Hematopoietic multipotent progenitor cell treated with erythropoietin and hydrocortisone succinate and interleukin-3 and kit ligand, for 4 days (in vitro differentiated cells): Measurements from ENCODE around the gene DEPP1.

Source experiments
- DNase-seq: peaks from one replicate; pipeline ENCODE4 v3.0.0-alpha.2; 2015

DEPP1 gene

DNA sequence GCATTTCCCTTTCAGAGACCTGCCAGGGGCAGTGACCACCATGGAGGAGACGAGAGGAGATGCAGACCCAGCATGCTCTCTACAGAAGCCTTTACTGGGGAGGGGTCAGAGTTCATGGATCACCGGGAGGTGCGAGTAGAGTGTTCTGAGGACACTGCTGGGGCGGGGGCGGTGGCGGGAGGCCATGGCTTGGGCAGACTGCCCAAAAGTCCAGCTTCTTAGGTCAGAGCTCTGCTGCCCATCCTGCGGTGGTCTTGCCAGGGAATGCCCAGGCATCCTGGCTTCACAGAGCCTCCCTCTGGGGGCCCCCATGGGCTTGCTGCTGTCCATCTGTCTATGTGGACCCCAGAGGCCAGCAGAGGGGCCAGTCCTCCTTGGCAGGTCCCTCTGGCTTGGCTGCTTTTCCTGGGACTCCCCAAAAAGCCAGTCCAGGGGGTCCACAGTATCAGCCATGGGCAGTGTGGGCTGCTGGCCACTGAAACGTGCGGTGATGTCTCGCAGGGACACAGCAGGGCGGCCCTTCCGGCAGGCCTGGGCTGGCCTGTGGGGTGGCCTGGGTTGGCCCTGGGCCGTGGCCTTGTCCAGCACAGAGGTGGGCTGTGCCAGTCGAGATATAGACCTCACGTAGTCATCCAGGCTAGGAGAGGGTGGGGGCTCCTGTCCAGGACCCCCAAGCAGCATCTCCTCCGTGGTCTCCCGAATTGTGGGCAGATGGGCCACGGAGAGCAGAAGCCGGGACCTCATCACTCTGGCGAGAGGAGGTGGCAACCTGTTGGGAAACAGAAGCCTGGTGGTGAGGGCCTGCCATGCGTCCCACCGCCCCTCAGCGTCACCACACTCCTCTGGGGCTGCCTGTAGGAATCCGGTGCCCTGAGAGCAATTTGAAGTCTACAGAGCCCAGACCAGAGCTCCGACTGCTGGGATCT is 1.1 kb downstream of the DEPP1 start:
- peak; percentile 30 for DNase-seq

DNA sequence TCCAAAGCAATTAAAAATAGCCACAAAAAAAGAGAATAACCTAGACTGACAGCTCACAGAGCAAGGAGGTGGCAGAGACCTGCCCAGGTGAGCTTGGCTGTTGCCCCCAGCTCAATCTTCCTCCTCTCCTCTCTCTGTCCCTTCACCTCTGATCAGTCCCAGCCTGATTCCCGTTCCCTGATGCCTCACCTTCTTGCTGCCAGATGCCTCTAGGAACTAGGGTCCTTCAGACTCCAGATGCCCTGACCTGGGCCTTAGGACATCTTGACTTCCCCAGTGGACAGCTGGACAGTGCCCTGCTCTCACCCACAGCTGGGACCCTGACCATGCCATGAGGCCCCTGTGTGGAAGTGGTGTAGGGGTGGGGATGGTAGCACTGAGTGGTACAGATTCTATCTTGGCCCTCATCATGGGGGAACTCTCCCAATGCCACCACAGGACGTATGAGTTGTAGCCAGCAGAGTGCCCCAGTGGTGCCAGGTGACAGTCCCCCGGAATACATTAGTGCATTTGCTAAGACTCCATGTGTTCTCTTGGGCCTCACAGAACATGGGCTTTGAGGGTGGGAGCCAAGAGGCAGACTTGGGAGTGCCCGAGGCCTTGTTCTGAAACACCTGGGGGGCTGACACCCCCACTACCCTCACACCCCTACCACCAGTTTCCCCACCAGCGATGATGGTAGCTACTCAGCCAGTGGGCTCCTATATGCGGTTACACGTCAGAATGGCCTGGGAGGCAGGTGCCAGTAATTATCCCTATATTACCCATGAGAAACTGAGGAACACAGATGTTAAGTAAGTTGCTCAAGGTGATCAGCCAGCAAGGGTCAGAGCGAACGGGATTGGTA is 2.0 kb downstream of the DEPP1 start:
- no peak for DNase-seq

DNA sequence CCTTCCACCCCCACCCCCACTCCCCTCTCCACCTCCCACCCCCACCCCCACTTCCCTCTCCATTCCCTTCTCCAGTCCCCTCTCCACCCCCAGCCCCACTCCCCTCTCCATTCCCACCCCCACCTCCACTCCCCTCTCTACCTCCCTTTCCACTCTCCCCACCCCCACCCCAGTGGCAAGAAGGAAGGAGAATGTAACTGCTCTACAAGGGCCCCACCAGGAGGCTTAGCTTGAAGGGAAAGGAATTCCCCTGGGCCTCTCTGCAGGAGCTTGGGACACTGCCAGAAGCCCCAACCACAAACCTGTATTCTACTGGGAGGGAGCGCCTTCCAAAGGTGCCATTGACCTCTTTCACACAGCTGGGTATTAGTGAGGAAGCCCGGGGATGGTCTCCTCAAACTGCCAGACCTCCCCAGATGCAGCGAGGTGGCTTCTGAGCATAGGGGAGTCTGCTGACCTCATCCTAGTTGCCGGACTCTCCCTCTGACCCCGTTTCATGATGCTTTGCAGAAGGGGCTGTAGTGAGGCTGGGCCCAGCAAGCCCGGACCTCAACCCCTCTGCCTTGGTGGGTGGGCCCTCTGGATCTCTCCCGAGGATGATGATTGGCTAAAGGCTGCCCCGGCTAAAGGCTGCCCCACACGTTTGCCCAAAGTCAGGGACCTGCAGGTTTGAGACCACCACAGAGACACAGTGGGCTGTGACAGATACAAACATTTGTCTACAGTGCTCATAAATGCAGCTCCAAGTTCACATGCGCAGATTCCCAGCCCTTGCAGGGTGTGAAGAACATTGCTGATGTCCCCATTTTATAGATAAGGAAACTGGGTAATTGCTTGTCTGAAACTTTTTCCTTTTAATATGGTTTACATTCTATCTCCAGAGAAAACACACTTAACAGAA is 2.9 kb downstream of the DEPP1 start:
- no peak for DNase-seq

DNA sequence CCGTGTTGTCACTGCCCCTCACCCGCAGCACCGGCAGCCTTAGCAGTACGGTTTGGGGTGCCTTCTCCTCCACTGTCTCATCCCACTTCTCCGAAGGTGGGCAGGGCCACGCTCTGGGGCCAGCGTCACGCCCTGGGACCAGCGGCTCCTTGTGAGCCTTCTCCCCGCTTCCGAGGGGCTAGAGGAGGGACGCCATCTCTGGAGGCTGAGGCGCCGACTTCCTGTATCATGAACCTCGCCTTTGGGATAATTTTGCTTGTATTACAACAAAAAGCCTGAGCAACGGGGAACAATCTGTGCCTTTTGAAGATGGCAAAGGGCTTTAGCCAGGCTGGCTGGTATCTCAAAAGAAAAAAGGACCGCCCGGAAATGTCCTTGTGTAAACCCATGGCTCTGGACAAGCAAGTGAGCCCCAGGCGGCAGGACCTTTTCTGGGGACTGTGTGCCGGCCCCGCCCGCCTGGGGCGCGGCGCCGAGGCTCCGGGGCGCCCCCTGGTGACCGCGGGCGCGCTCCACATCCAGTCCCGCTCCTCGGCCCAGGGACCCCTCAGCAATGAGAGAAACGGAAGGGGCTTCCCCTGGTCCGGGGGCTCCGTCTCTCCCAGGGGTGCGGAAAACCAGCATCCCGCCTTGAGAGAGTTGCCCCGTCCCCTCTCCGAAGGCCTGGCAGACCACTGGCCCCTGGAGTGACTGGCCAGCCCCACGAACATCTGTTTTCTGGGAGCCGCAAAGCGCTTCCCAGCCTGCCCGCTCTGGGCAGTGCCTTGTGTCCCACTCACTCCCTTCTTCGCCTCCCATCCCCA is 3.8 kb downstream of the DEPP1 start:
- DNase-seq, result peak; percentile 80

DNA sequence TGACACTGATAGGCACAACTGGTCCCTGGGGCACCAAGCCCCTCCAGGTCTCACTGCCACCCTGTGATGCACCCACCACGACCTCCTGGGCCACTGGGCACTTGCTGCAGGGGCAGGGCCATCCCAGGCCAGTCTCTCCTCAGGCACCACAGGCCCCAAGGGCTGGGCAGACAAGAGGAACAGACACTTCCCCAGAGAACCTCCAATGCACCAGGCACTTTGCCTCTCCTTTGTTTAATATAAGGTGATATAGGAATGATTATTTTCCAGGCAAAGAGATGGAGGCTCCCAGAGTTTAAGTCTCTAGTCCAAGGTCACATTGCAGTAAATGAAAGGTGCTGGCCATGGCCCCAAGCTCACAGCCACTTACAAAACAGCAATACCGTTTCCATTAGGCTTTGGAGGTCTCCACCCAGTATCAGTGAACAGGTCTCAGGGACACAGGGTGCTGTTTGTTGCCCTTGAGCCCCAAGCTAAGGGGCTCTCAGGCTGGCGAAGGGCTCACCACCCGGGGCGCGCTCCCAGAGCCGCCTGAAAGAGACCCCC is 4.5 kb downstream of the DEPP1 start:
- no peak for DNase-seq

DNA sequence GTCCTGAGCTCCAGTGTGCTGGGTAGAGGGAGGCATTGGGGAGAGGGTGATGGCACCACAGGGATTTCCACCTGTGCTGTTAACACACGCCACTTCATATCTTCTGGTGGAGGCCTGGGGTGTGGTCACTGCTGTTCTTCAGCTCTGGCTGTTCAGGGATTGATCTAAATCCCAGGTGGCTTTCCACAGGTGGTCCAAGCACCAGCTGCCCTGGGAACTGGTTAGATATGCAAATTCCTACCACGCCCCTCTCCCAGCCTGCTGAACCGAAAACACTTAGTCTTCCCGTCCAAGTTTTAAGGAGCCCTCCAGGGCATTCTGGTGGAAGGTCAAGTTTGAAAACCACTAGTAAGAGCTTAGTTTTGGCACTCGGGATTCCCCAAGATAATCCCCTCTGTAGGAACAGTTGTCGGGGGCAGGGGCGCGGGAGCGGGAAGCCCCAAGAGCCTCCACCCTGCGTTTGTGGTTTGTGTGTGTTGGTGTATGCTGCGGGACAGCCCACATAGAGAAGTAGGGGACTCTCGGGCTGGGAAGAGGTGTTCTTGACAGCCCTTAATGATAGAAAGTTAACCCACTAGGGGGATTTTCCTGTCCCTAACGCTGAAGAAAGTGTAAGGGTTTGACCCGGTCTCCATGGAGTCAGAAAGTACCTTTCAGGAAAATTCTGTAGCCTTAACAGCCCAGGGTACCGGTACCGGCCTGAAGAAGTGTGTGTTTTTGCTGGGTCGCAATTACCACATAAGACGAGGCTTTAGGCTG is 5.1 kb downstream of the DEPP1 start:
- DNase-seq, result no peak

DNA sequence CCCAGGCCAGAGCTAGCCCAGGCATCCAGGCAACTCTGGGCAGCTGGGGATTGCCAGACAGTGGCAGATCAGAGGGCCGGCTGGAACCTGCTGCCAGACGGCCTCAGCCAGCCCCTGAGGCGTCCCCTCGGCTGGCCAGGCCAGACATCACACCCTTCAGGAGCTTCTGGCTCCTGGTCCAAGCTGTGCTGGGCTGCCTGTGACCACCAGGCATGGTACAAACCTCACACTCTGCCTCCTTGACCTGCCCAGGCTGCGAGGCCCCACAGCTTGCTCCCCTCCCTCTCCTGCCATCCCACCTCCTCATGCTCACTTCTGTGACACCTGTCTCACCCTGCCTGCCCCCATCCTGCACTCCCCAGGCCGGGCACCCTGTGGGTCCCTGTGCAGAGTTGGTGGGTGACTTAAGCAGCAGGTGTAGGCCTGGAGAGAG is 5.7 kb downstream of the DEPP1 start:
- DNase-seq, result no peak

DNA sequence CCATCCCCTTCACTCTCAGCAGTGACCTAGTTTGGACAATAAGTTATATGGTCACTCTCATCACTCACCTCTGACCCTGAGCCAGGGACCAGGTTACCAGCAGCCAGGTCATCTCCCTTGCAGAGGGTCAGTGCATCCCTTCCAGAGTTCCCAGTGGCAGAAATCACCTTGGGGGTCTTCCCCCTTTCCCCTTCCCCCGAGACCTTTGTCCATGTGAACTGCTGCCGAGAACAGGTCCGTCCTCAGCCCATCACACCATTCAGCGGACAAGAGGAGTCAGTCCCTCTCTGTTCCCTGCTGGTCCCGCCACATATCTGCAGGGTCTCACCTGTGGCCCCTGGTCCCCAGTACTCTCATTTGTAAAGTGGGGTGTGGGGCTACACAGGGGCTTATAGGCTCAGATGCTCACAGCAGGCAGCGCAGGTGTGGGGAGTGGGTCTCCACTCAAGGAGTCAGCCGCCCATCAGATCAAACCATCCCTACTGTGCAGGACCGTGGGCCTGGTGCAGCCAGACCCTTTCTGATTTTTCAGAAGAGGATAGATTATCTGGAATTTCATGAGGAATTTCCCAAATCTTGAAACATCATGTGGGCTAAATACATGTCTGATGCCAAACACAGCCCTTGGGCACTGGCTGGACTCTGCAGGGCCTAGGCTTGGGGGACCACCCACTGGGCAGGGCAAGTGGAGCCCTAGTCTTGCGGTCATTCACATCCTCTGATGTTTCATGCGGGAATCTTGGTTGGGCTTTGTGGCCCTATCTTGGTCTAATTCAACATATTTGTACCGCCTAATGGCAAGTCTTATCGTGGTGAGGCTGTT is 6.5 kb downstream of the DEPP1 start:
- DNase-seq, result no peak

DNA sequence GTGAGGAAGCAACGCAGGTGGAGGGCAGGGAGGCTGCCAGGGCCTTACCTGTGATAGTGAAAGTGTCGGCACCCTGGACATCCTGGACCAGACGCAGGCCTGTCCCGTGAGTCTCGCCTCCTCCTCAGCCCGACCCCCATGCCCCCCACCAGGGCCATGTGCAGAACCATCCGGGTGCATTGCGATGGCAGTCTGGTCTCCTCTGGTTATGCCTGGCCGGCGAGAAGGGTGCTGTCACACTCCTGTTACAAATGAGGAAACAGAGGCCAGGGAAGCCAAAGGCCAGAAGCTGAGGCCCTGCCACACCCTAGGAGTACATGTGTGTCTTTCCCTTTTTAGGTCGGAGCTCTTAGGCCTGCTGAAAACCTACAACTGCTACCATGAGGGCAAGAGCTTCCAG is 7.2 kb downstream of the DEPP1 start:
- no peak for DNase-seq

DNA sequence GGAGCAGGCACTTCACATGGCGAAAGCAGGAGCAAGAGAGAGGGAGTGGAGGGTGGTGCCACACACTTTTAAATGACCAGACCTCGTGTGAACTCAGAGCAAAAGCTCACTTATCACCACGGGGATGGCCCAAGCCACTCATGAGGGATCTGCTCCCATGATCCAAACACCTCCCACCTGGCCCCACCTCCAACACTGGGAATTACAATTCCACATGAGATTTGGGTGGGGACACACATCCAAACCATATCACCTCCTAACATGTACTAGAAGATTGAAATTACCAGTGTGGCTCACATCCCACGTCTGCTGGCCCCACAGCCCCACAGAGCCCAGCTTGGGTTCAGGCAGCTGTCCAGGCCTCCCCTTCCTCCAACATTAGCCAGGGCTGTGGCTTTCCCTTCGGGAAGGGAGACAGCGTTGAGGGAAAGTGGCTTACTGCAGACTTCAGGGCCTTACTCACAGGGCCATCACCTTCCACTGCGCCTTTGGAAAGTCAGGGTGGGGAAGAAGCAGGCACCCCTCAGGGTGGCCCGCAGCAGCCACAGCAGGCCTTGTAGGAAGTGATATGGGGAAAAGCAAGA is 7.7 kb downstream of the DEPP1 start:
- no peak for DNase-seq

DNA sequence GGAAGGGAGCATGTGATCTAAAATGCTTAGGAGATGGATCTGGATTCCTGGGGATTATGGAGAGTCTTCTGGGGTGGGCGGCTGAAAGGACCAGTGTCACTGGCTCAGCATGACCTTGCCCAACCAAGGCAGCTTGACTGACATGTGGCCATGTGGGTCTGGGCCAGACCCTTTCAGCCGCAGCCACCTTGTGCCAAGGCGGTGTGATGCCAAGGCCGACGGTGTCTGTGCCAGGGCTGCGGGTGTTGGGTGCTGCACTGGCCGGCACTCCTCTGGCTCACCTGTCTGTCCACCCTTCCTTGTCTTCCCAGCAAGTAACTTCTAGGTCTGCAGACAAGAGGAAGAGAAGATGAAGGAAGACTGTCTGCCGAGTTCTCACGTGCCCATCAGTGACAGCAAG is 8.8 kb downstream of the DEPP1 start:
- no peak for DNase-seq

DNA sequence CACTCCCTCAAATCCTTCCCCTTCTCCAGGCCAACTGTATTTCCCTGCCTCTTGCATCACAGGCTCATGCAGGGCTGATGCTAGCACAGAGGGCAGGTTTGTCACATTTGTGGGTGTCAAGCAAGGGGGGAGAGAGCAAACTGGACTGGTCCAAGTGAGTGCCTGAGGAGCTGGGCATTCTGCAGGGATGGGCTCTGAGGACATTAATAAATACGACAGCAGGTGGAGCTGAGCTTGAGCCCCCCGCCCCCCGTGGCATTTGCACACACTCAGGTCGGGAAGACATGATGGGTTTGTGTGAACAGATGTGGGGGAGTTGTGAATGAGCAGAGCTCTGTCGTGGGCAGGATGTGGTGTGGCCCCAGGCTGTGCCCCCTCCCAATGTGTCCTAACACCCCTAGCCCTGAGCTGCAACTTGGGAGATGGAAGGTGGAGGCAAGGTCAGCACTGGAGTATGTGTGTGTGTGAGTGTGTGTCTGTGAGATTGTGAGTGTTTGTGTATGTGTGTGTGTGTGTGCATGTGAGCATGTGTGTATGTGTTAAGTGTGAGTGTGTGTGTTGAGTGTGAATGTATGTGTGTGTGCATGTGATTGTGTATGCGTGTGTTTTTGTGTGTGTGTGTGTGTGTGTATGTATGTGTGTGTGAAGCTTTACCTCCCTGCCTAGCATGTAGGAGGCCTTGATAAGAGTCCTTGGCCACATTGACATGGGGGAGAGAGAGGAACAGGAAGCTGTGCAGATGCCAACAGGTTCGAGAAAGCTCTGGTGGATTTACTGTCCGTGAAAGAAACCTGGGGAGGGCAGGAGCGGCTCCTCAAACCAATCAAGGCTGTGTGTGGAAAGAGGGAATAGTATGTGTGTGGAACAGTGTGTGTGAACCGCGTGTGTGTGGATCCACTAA is 9.9 kb downstream of the DEPP1 start:
- peak; percentile 58 for DNase-seq

DNA sequence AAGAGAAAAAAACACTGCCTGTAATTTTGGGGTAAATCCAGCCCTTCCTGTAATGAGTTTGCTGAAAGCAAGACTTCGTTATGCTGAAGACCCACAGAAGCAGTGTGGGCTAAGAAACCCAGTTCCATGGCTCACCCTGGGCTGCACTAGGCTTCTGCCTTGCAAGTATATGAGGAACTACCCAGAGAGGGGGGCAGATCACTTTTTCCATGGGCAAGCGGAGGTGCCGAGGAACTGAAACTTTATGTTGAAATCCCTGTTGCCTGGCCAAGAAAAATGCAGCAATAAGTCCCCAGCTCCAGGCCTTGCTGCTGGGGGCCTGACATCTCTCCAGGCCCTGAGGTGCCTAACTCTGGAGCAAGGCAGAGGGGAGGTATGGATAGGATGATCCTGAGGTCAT is 10.5 kb downstream of the DEPP1 start:
- DNase-seq, result peak; percentile 84

DNA sequence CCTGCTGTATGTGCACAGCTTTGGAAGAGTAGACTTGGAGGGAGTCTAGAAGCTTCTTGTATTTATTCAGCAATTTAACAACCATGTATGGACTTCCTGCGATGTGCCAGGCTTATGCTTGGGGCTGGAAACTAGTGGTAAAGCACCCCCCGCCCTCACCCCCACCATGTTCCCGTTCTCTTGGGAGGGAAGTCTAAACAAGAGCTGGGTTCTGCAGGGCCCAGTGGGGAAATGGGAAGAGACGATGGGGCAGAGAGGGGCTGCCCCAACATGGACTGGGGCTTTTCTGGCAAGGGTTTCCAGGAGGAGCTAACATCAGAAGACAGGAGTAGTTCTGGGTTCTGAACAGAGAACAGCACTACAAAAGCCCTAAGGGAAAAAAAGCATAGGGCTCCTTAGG is 11.0 kb downstream of the DEPP1 start:
- DNase-seq, result no peak

DNA sequence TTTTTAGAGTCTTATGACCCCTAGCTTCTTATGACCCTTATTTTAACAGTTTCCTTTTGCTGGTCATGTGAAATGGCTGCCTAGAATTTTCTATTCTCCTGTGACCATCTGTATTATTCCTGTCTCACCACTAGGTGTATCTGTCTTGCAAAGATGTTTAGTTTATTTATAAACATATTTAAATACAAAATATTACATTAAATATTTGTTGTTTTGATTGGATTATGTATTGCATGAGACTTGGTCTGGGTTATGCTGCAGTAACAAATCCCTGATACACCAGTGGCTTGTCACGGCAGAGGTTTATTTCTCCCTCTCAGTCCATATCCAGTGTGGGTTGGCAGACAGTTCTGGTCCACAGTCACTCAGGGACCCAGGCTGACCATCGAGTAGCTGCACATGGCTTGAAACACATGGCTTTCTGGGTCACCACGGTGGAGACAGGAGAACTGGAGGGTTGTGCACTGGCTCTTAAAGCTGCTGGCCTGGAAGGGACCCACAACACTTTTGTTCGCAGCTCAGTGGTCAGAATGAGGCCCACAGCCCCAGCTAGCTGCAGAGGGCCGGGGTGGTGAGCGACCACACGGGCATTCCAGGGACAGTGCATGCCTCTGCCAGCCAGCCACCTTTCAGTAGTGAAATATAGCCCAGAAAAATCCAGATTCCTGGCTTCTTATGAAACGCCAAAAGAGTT is 11.6 kb downstream of the DEPP1 start:
- no peak for DNase-seq

DNA sequence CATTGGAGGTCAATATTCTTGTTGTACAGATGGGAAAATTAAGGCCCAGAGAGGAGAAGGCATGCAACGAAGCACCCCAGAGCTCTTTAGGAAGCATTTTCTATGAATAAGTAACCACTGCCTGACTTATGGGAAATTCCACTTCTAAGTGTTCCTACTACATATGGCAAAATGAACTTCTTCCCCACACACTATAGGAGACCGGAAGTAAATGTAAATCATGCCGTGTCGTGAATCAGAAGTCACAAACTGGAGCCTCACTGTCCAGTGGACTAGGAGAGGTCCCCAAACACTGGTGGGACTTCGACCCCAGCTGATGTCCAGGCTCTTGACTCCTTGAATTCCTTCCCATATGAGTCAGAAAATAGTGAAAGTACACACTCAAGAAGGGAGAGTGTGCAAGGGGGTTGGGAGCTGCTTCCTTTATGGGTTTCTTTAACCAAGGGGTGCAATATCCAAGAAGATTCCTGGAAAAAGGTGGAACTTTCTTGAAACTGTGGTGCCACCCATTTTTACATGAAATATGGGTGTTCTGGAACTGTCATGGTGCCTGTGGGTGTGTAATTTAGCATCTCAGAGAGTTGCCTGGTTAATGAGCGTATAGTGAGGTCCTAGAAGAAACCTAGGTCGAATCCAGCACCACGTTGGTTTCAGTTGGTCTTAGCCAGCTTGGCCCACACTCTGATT is 12.3 kb downstream of the DEPP1 start:
- no peak for DNase-seq

DNA sequence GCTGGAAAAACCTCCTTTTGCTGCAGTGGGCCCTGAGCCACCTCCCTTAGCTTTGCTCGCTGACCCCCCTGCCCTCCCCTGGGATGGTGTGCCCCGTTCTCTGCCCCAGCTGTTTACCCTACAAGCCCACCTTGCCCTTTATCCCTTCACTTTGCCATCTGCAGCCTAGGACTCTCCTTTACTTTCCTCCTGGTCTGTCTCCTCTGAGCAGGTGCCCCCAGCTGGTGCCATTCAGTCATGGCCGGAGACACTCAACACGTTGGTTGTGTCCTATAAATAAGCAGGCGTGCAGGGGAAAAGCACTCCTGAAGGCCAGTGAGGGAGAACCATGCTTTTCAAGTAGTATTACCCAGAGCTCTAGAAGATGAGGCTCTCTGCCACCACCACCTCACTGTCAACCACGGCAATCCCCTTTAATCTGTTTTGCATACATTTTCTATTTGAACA is 12.9 kb downstream of the DEPP1 start:
- no peak for DNase-seq
